B cell (primary cell): ENCODE data around the gene PHF24. TPM values are rescaled to one million over a fixed set of nuclear protein-coding genes. Genes with fewer than 3 reads are reported as not detected.

Source experiments
- ATAC-seq: fragments of 200-7000 bp; cut with Tn5 transposase; one replicate; pipeline ENCODE4 v1.10.0; 2021; ENCODE audit warnings: low read depth, mild to moderate bottlenecking, moderate number of reproducible peaks, moderate library complexity
- CTCF ChIA-PET: fragments of 350-600 bp; sonication (Branson Sonifier 250); formaldehyde crosslinking; loops from one replicate; lab custom pipeline; 2021; ENCODE audit warnings: antibody characterized with exemption, inconsistent platforms; lab: Charles Lee
- POLR2A ChIA-PET: fragments of 350-600 bp; sonication (Branson Sonifier 250); formaldehyde crosslinking; loops from one replicate; lab custom pipeline; 2021; ENCODE audit warnings: antibody characterized with exemption; lab: Charles Lee
- DNase-seq: peaks from one replicate; pipeline ENCODE4 v3.0.0; 2013
- H2AFZ ChIP-seq: 2 replicates; pipeline ENCODE4 v1.6.1; 2012; ENCODE audit warnings: mild to moderate bottlenecking, low read depth, low read length; ENCODE audit not compliant: insufficient read depth, poor library complexity, severe bottlenecking
- H3K27ac ChIP-seq, 2 donors: 1 replicate in 1 of 2; 2 replicates in 1 of 2; pipeline ENCODE4 v1.5.1; 2012 to 2013; ENCODE audit warnings: low read length in 2 of 2, mild to moderate bottlenecking in 2 of 2, moderate library complexity in 1 of 2
- H3K27me3 ChIP-seq, 4 experiments: fragments of 200-600 bp in 1 of 4; sonication (generic) in 1 of 4; replicated peaks in 1 of 4; 1 replicate in 2 of 4; 2 replicates in 2 of 4; pipeline versions ENCODE4 v1.6.1 to v1.7.0; 2013 to 2016; ENCODE audit warnings: low read length in 3 of 4, mild to moderate bottlenecking in 2 of 4, mixed read lengths in 1 of 4, moderate library complexity in 1 of 4; ENCODE audit not compliant: insufficient read depth in 4 of 4, control insufficient read depth in 3 of 4; ENCODE audit errors: control extremely low read depth in 1 of 4
- H3K36me3 ChIP-seq, 2 experiments: replicated peaks in 1 of 2; 1 replicate in 1 of 2; 2 replicates in 1 of 2; pipeline versions ENCODE4 v1.6.1 to v1.7.1; 2013; ENCODE audit warnings: low read length in 1 of 2; ENCODE audit not compliant: insufficient read depth in 2 of 2, control insufficient read depth in 1 of 2; ENCODE audit errors: control extremely low read depth in 1 of 2, extremely low read depth in 1 of 2
- H3K4me1 ChIP-seq, 2 donors: fragments of 200-600 bp in 1 of 2; sonication (generic) in 1 of 2; 1 replicate in 1 of 2; 2 replicates in 1 of 2; pipeline versions ENCODE4 v1.5.1 to v1.6.1; 2013 to 2017; ENCODE audit warnings: low read length in 2 of 2; ENCODE audit not compliant: control insufficient read depth in 2 of 2, insufficient read depth in 2 of 2
- H3K4me2 ChIP-seq: replicated peaks from 2 replicates; pipeline ENCODE3; 2012; ENCODE audit warnings: mild to moderate bottlenecking, low read depth, low read length; ENCODE audit not compliant: poor library complexity, severe bottlenecking
- H3K4me3 ChIP-seq, 5 experiments: fragments of 200-600 bp in 1 of 5; sonication (generic) in 1 of 5; 1 replicate in 3 of 5; 2 replicates in 2 of 5; pipeline versions ENCODE4 v1.5.1 to v1.7.0; 2011 to 2016; ENCODE audit warnings: low read length in 4 of 5, mild to moderate bottlenecking in 4 of 5, low read depth in 2 of 5, control low read depth in 1 of 5, moderate library complexity in 1 of 5; ENCODE audit not compliant: insufficient read depth in 1 of 5; ENCODE audit errors: control extremely low read depth in 1 of 5, extremely low read depth in 1 of 5
- H3K79me2 ChIP-seq: fragments of 200-600 bp; sonication (generic); one replicate; pipeline ENCODE4 v1.6.0; 2016; ENCODE audit warnings: low read length; ENCODE audit not compliant: control insufficient read depth, insufficient read depth
- H3K9ac ChIP-seq: fragments of 200-600 bp; sonication (generic); 2 replicates; pipeline ENCODE4 v1.6.1; 2017; ENCODE audit warnings: mild to moderate bottlenecking, low read length, moderate library complexity
- H3K9me3 ChIP-seq, 3 donors: one replicate each; pipeline versions ENCODE4 v1.6.1 to v1.7.1; 2013; ENCODE audit warnings: low read length in 2 of 3; ENCODE audit not compliant: control insufficient read depth in 2 of 3, insufficient read depth in 1 of 3; ENCODE audit errors: control extremely low read depth in 1 of 3
- H4K20me1 ChIP-seq: 2 replicates; pipeline ENCODE4 v1.6.0; 2012; ENCODE audit warnings: mild to moderate bottlenecking, low read length; ENCODE audit not compliant: insufficient read depth, control insufficient read depth, poor library complexity, severe bottlenecking
- H3K27ac Mint-ChIP-seq: one replicate; pipeline ENCODE4 v1.8.0; 2021; ENCODE audit warnings: mixed read lengths
- H3K27me3 Mint-ChIP-seq: one replicate; pipeline ENCODE4 v1.8.0; 2021; ENCODE audit warnings: mixed read lengths
- H3K4me1 Mint-ChIP-seq: one replicate; pipeline ENCODE4 v1.8.0; 2021; ENCODE audit warnings: mixed read lengths
- H3K4me3 Mint-ChIP-seq: one replicate; pipeline ENCODE4 v1.8.0; 2021; ENCODE audit warnings: mixed read lengths
- H3K9me3 Mint-ChIP-seq: one replicate; pipeline ENCODE4 v1.8.0; 2022; ENCODE audit warnings: mixed read lengths; ENCODE audit not compliant: insufficient read depth
- EZH2 ChIP-seq: IDR thresholded peaks from 2 replicates; pipeline ENCODE4 v1.6.1; 2012; ENCODE audit warnings: borderline replicate concordance, low read depth, mild to moderate bottlenecking, moderate library complexity, low read length; ENCODE audit not compliant: insufficient read depth, poor library complexity, severe bottlenecking
- WGBS: methylation state at CpG from one replicate; pipeline ENCODE4 v1.1.5; 2013; ENCODE audit warnings: missing lambda C conversion rate; ENCODE audit not compliant: insufficient coverage; 5-methylcytosine and 5-hydroxymethylcytosine counted together
- intact Hi-C: fragments of 100-400 bp; cut with micrococcal nuclease; formaldehyde crosslinking; loops from one replicate; pipeline ENCODE4 v1.10.0; 2022
- polyA plus RNA-seq: library from polyadenylated mRNA; depleted of rRNA; stranded (reverse); fragments of >200 nt; gene quantifications from 2 replicates; pipeline ENCODE4 v1.2.3, GENCODE V29; 2012
- total RNA-seq, 2 donors: library from RNA; stranded (reverse); fragments of 120-200 nt in 1 of 2; gene quantifications; 1 replicate in 1 of 2; 2 replicates in 1 of 2; pipeline versions ENCODE4 v1.2.3 to v1.2.4, GENCODE V29; 2013 to 2022
- TF ChIP-seq, protein P1 (sequence below): fragments of 200-600 bp; IDR thresholded peaks from one replicate; pipeline ENCODE4 v1.8.0; 2022; ENCODE audit warnings: antibody characterized with exemption, mild to moderate bottlenecking

PHF24 gene
- total and polyA plus RNA-seq, 2 donors (not counting 1 experiment from before 2014, with no cell fraction given): not detected

DNA sequence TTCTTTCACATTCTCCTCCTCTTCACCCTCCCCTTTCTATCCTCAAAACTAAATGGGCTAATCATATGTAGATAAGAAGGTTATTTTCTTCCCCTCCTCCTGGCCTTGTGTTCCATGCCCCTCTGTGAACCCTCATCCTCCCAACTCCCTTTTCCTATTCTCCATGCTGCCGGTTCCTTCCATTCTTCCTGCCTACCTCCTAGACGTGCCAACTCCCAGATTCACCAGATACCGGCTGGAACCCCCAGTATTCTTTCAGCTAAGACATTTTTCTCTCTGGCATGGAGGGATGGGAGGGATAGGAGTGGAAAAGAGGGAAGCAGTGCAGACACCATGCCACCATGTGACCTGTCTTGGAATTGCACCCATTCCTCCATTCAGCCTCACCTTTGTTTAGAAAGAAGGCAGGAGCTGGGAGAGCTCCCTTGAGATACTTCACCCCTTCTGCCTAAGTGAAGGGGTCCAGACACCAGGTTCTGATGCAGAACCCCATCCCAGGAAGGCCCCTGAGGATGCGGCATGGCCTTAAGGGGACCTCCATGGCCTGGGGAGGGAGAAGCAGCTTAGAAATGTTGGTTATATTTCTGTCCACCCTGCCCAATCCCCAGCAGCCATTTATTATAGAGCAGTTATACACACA lies 36.3 kb downstream of the PHF24 start:
- Histone ChIP-seq H3K9me3 (no peaks in the 10 kb centered on the region), H3K4me1 (peaks cover 5 to 9% of the 10 kb centered on the region in 2 donors), H3K4me2 (no peak overlapping the region), H3K27me3 (no peaks in the 10 kb centered on the region), H3K9ac (no peak overlapping the region), H2AFZ (no peak overlapping the region), H3K36me3 (no peaks in the 10 kb centered on the region), H3K79me2 (no peaks in the 10 kb centered on the region), H3K4me3 (no peak overlapping the region), H3K27ac (no peak overlapping the region), H4K20me1 (no peaks in the 10 kb centered on the region)
- ATAC-seq (no peak), DNase-seq (no peak)
- 100% methylated on average over 1 of the region's 4 CpGs for WGBS
- H3K27me3 Mint-ChIP-seq: no peaks in the 10 kb centered on the region
- intact Hi-C loops: no loop called here
- no peak for TF ChIP-seq EZH2
- TF ChIP-seq, protein P1, sequence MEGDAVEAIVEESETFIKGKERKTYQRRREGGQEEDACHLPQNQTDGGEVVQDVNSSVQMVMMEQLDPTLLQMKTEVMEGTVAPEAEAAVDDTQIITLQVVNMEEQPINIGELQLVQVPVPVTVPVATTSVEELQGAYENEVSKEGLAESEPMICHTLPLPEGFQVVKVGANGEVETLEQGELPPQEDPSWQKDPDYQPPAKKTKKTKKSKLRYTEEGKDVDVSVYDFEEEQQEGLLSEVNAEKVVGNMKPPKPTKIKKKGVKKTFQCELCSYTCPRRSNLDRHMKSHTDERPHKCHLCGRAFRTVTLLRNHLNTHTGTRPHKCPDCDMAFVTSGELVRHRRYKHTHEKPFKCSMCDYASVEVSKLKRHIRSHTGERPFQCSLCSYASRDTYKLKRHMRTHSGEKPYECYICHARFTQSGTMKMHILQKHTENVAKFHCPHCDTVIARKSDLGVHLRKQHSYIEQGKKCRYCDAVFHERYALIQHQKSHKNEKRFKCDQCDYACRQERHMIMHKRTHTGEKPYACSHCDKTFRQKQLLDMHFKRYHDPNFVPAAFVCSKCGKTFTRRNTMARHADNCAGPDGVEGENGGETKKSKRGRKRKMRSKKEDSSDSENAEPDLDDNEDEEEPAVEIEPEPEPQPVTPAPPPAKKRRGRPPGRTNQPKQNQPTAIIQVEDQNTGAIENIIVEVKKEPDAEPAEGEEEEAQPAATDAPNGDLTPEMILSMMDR: peak; percentile 28
- H3K9me3 Mint-ChIP-seq: no peaks in the 10 kb centered on the region
- peaks cover 11% of the 10 kb centered on the region for H3K4me1 Mint-ChIP-seq
- CTCF ChIA-PET: interaction anchor here (1.3 to 1.8 kb wide), 3 partner anchors 9 to 95 kb away, joined by 4 to 16 read pairs (median 8); no protein-coding TSS in a partner anchor
- POLR2A ChIA-PET: interaction anchor here (0.8 kb wide), 1 partner anchor 95 kb away, joined by 3 read pairs; no protein-coding TSS in a partner anchor
- H3K27ac Mint-ChIP-seq: no peak overlapping the region
- H3K4me3 Mint-ChIP-seq: no peak overlapping the region
